Measurements from ENCODE around the gene MRPL20. TPM values are rescaled to one million over a fixed set of nuclear protein-coding genes. Genes with fewer than 3 reads are reported as not detected.
A peak's percentile ranks its signal among the peaks of the same experiment; 100 is the strongest.

The MRPL20 gene
- total and polyA plus RNA-seq, 9 of the 15 experiments (the other 6 are each of a cell fraction or from before 2014, with no cell fraction given) = 180 to 671 (median 229) TPM

DNA sequence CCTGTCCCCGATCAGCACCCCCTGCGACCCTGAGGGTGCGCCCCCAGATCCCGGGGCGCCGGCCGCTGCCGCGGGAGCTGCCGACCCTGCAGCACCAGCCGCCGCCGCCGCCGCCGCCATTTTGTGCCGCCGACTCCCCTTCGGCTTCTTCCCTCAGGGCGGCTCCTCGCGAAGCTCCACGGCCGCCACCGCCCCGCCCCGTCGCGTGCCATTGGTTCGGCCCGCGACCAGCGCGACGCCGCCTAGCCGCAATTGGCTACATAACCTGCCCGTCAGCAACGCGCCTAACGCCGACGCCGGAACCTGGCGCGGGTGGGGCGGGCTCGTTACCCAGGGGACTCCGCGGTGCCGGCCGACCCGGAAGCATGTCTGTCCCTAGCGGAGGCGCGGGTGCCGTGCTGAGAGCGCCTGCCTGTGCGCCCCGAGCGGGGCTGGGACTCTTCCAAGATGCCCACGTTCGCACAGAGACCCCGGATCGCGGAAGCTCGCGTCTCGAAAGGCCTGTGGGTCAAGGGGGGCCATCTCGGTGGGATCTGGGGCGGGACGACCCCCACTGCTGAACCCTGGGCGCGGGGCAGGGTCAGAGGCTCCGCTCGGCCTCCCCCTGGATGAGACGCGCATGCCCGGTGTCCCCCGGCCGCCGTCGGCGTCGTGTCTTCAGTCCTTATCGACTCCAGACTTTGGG, 7.8 kb downstream of the MRPL20 start, which contains the start of gene CCNL2 (continued):
- TF ChIP-seq FOXJ3 (CRISPR knock-in tag; IDR thresholded peaks at IDR 0.05) (no peak), XRCC5 (IDR thresholded peaks at IDR 0.05; ENCODE audit: low read depth, low read length) (0 out of 2 replicates have a peak, but pooled peaks have one; percentile 10), RB1 (IDR thresholded peaks at IDR 0.05; ENCODE audit: low read depth) (peak; percentile 70), ADNP (tag; IDR thresholded peaks at IDR 0.05) (no peak), E2F6 (IDR thresholded peaks at IDR 0.05; ENCODE audit: borderline replicate concordance in 1 of 2, extremely low read depth in 1 of 2, insufficient read depth in 1 of 2, insufficient read length in 1 of 2, low read depth in 1 of 2, low read length in 1 of 2, poor library complexity in 1 of 2, severe bottlenecking in 1 of 2) (no peak), TBL1XR1 (IDR thresholded peaks at IDR 0.05; ENCODE audit: low read length in 2 of 2) (peak; percentile 36 to 56; a peak in 2 of 4 replicates), PHF8 (IDR thresholded peaks at IDR 0.05; ENCODE audit: borderline replicate concordance, low read length) (peak; percentile 93; the same call in 1 of the 2 replicates), SMAD4 (CRISPR knock-in tag; conservative IDR thresholded peaks at IDR 0.05) (peak; percentile 71), NCOA1 (IDR thresholded peaks at IDR 0.05; ENCODE audit: low read depth) (no peak), CREM (IDR thresholded peaks at IDR 0.05; ENCODE audit: low read depth) (peak; percentile 97), PRMT5 (CRISPR knock-in tag; IDR thresholded peaks at IDR 0.05) (no peak), CBX8 (IDR thresholded peaks at IDR 0.05; ENCODE audit: borderline replicate concordance, extremely low read depth, low read depth, low read length, poor library complexity, severe bottlenecking) (no peak), SMAD3 (CRISPR knock-in tag; conservative IDR thresholded peaks at IDR 0.05) (no peak), HIVEP1 (CRISPR knock-in tag; IDR thresholded peaks at IDR 0.05) (no peak), KAT7 (CRISPR knock-in tag; IDR thresholded peaks at IDR 0.05; ENCODE audit: borderline replicate concordance) (peak; percentile 74; the same call in 1 of the 2 replicates), POLR2AphosphoS5 (IDR thresholded peaks at IDR 0.05; ENCODE audit: control insufficient read depth, insufficient read depth, low read depth, low read length) (peak; percentile 76)
- TF ChIP-seq, protein P1, sequence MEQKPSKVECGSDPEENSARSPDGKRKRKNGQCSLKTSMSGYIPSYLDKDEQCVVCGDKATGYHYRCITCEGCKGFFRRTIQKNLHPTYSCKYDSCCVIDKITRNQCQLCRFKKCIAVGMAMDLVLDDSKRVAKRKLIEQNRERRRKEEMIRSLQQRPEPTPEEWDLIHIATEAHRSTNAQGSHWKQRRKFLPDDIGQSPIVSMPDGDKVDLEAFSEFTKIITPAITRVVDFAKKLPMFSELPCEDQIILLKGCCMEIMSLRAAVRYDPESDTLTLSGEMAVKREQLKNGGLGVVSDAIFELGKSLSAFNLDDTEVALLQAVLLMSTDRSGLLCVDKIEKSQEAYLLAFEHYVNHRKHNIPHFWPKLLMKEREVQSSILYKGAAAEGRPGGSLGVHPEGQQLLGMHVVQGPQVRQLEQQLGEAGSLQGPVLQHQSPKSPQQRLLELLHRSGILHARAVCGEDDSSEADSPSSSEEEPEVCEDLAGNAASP (IDR thresholded peaks at IDR 0.05) = no peak
- TF ChIP-seq, protein P2, sequence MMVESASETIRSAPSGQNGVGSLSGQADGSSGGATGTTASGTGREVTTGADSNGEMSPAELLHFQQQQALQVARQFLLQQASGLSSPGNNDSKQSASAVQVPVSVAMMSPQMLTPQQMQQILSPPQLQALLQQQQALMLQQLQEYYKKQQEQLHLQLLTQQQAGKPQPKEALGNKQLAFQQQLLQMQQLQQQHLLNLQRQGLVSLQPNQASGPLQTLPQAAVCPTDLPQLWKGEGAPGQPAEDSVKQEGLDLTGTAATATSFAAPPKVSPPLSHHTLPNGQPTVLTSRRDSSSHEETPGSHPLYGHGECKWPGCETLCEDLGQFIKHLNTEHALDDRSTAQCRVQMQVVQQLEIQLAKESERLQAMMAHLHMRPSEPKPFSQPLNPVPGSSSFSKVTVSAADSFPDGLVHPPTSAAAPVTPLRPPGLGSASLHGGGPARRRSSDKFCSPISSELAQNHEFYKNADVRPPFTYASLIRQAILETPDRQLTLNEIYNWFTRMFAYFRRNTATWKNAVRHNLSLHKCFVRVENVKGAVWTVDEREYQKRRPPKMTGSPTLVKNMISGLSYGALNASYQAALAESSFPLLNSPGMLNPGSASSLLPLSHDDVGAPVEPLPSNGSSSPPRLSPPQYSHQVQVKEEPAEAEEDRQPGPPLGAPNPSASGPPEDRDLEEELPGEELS (CRISPR knock-in tag; IDR thresholded peaks at IDR 0.05; ENCODE audit: borderline replicate concordance) = no peak
- TF ChIP-seq, protein P3, sequence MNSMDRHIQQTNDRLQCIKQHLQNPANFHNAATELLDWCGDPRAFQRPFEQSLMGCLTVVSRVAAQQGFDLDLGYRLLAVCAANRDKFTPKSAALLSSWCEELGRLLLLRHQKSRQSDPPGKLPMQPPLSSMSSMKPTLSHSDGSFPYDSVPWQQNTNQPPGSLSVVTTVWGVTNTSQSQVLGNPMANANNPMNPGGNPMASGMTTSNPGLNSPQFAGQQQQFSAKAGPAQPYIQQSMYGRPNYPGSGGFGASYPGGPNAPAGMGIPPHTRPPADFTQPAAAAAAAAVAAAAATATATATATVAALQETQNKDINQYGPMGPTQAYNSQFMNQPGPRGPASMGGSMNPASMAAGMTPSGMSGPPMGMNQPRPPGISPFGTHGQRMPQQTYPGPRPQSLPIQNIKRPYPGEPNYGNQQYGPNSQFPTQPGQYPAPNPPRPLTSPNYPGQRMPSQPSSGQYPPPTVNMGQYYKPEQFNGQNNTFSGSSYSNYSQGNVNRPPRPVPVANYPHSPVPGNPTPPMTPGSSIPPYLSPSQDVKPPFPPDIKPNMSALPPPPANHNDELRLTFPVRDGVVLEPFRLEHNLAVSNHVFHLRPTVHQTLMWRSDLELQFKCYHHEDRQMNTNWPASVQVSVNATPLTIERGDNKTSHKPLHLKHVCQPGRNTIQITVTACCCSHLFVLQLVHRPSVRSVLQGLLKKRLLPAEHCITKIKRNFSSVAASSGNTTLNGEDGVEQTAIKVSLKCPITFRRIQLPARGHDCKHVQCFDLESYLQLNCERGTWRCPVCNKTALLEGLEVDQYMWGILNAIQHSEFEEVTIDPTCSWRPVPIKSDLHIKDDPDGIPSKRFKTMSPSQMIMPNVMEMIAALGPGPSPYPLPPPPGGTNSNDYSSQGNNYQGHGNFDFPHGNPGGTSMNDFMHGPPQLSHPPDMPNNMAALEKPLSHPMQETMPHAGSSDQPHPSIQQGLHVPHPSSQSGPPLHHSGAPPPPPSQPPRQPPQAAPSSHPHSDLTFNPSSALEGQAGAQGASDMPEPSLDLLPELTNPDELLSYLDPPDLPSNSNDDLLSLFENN (IDR thresholded peaks at IDR 0.05; ENCODE audit: low read depth in 2 of 2, low read length in 2 of 2) = no peak
